ENCODE results near the gene MTHFD1L.

DNA sequence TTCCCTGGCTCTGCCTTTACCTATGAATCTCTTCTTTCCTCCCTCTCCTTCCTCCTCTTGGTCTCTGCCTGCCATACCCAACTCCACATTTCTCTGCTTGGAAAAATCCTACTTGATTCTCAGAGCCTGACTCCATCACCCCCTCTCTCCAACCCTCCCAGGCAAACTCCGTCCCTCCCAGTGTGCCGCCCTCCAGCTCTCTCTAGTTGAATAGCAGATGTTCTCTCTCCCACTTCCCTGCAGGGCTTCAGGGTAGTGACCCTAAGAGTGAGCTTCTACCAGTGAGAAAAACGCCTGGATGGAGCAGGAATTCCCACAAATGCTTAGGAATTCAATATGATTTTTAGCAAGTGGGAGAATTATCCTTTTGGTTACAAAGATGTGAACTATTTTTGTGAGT lies 141.6 kb downstream of the MTHFD1L start:
- TF ChIP-seq, protein P1, sequence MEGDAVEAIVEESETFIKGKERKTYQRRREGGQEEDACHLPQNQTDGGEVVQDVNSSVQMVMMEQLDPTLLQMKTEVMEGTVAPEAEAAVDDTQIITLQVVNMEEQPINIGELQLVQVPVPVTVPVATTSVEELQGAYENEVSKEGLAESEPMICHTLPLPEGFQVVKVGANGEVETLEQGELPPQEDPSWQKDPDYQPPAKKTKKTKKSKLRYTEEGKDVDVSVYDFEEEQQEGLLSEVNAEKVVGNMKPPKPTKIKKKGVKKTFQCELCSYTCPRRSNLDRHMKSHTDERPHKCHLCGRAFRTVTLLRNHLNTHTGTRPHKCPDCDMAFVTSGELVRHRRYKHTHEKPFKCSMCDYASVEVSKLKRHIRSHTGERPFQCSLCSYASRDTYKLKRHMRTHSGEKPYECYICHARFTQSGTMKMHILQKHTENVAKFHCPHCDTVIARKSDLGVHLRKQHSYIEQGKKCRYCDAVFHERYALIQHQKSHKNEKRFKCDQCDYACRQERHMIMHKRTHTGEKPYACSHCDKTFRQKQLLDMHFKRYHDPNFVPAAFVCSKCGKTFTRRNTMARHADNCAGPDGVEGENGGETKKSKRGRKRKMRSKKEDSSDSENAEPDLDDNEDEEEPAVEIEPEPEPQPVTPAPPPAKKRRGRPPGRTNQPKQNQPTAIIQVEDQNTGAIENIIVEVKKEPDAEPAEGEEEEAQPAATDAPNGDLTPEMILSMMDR (conservative IDR thresholded peaks at IDR 0.05; ENCODE audit: low read length): no peak
- no peak for TF ChIP-seq EZH2phosphoT487 (IDR thresholded peaks at IDR 0.05; ENCODE audit: borderline replicate concordance)
